Endothelial cell (in vitro differentiated cells): ENCODE measurements around the gene ZNF611. TPM values are rescaled to one million over a fixed set of nuclear protein-coding genes. Genes with fewer than 3 reads are reported as not detected.
"Not testable (repeated sequence)": the region's sequence is repeated elsewhere in the genome, so short reads cannot be mapped to it uniquely, and the experiment has no call there.

ENCODE experiments used
- DNase-seq: peaks from one replicate; pipeline ENCODE4 v3.0.0; 2021; ENCODE audit warnings: low spot score
- H3K27ac Mint-ChIP-seq: one replicate; pipeline ENCODE4 v1.8.0; 2021; ENCODE audit warnings: mixed read lengths, inconsistent platforms; ENCODE audit not compliant: unreplicated experiment
- H3K27me3 Mint-ChIP-seq: one replicate; pipeline ENCODE4 v1.8.0; 2021; ENCODE audit warnings: mild to moderate bottlenecking, moderate library complexity, mixed read lengths, inconsistent platforms; ENCODE audit not compliant: unreplicated experiment
- H3K36me3 Mint-ChIP-seq: one replicate; pipeline ENCODE4 v1.8.0; 2021; ENCODE audit warnings: mild to moderate bottlenecking, low read depth, mixed read lengths, inconsistent platforms; ENCODE audit not compliant: unreplicated experiment
- H3K4me1 Mint-ChIP-seq: one replicate; pipeline ENCODE4 v1.8.0; 2021; ENCODE audit warnings: mild to moderate bottlenecking, mixed read lengths, inconsistent platforms; ENCODE audit not compliant: unreplicated experiment
- H3K4me3 Mint-ChIP-seq: one replicate; pipeline ENCODE4 v1.8.0; 2021; ENCODE audit warnings: mild to moderate bottlenecking, mixed read lengths, inconsistent platforms; ENCODE audit not compliant: unreplicated experiment
- H3K9me3 Mint-ChIP-seq: one replicate; pipeline ENCODE4 v1.8.0; 2021; ENCODE audit warnings: mixed read lengths, inconsistent platforms; ENCODE audit not compliant: unreplicated experiment
- CTCF ChIP-seq: fragments of 200-600 bp; sonication (generic); IDR thresholded peaks from one replicate; pipeline ENCODE4 v1.5.0; 2021; ENCODE audit warnings: antibody characterized with exemption; ENCODE audit not compliant: unreplicated experiment
- total RNA-seq: library from RNA; stranded (reverse); fragmentation: NEBNext Ultra II Directional; extraction: Animal tissue kit (Norgen Biotek cat#: 25700); gene quantifications from one replicate; pipeline ENCODE4 v1.2.1, GENCODE V29; 2021; ENCODE audit not compliant: unreplicated experiment

The ZNF611 gene
- total RNA-seq, 1 donor from 2014 or later, result 29.9 TPM

- peaks cover 13% of the 10 kb centered on the region for H3K4me1 Mint-ChIP-seq
- DNase-seq, result no peak
These were observed 49.0 kb downstream of the ZNF611 start for GRCh38 chr19:52685811-52686210.

GRCh38 chr19:52681216-52681615, 53.6 kb downstream of the ZNF611 start:
- H3K4me3 Mint-ChIP-seq, DNase-seq, H3K9me3 Mint-ChIP-seq, H3K27ac Mint-ChIP-seq, H3K4me1 Mint-ChIP-seq, H3K27me3 Mint-ChIP-seq: not testable (repeated sequence)
- H3K36me3 Mint-ChIP-seq, result peaks cover 21% of the 10 kb centered on the region

More at GRCh38 chr19:52685811-52686210, 49.0 kb downstream of the ZNF611 start:
- Mint-ChIP-seq H3K27ac (no peak overlapping the region), H3K4me3 (no peak overlapping the region), H3K9me3 (no peaks in the 10 kb centered on the region), H3K36me3 (peaks cover 21% of the 10 kb centered on the region), H3K27me3 (peaks cover 12% of the 10 kb centered on the region)
- no peak for TF ChIP-seq CTCF

GRCh38 chr19:52679598-52679997, 55.2 kb downstream of the ZNF611 start:
- peaks cover 2% of the 10 kb centered on the region for H3K27me3 Mint-ChIP-seq
- peaks cover 35% of the 10 kb centered on the region for H3K36me3 Mint-ChIP-seq
- no peak for DNase-seq
- no peaks in the 10 kb centered on the region for H3K4me1 Mint-ChIP-seq
- no peak for TF ChIP-seq CTCF
- H3K4me3 Mint-ChIP-seq, result no peak overlapping the region
- H3K27ac Mint-ChIP-seq, result no peak overlapping the region
- H3K9me3 Mint-ChIP-seq, result peaks cover 15% of the 10 kb centered on the region

GRCh38 chr19:52675239-52675638, 59.6 kb downstream of the ZNF611 start:
- H3K36me3 Mint-ChIP-seq, result peaks cover 25% of the 10 kb centered on the region
- not testable (repeated sequence) for H3K4me1 Mint-ChIP-seq, H3K27me3 Mint-ChIP-seq, DNase-seq, H3K27ac Mint-ChIP-seq
- H3K4me3 Mint-ChIP-seq, result peak overlapping the region; percentile 60
- peaks cover 14% of the 10 kb centered on the region for H3K9me3 Mint-ChIP-seq

GRCh38 chr19:52673014-52673413, 61.8 kb downstream of the ZNF611 start:
- Mint-ChIP-seq H3K27me3 (no peaks in the 10 kb centered on the region), H3K4me3 (no peak overlapping the region), H3K27ac (no peak overlapping the region), H3K9me3 (peaks cover 8% of the 10 kb centered on the region), H3K36me3 (peaks cover 24% of the 10 kb centered on the region), H3K4me1 (no peaks in the 10 kb centered on the region)
- TF ChIP-seq CTCF, result no peak
- no peak for DNase-seq

- Mint-ChIP-seq H3K27ac (no peak overlapping the region), H3K9me3 (peaks cover 1% of the 10 kb centered on the region), H3K4me3 (peak overlapping the region; percentile 40), H3K36me3 (peaks cover 13% of the 10 kb centered on the region), H3K27me3 (no peaks in the 10 kb centered on the region), H3K4me1 (no peaks in the 10 kb centered on the region)
- TF ChIP-seq CTCF, result no peak
- no peak for DNase-seq
These were observed 64.8 kb downstream of the ZNF611 start for GRCh38 chr19:52670046-52670445.
